AG10803 (cell line): Measurements from ENCODE around the gene KLC1.

Source experiments
- DNase-seq: peaks from one replicate; pipeline ENCODE4 v3.0.0; 2010; ENCODE audit warnings: low read depth
- H3K4me3 ChIP-seq: 2 replicates; pipeline ENCODE4 v1.5.1; 2011; ENCODE audit warnings: mild to moderate bottlenecking, low read length, control low read depth
- TF ChIP-seq, protein P1 (sequence below): conservative IDR thresholded peaks from 2 replicates; pipeline ENCODE4 v1.5.1; 2011; ENCODE audit warnings: mild to moderate bottlenecking, low read length, control low read depth, inconsistent platforms

The KLC1 gene

DNA sequence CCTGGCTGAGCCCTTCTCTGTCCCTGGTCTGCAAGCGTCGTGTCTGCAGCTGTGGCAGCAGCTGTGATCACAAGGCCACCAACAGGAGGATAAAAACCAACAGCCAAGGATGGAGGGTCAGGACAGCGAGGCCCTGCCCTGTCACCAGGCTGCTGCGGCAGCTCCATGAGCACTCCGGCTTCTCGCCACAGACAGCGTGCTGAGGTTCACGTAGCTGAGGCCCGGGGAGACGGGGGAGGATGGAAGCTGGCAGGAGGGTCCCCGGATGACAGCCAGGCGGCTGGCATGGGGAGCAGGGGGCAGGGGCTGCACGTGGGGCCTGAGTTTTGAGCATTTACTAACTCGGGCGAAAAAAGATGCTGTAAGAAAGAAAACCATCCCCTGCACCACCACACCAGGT is 80.8 kb downstream of the KLC1 start:
- TF ChIP-seq, protein P1, sequence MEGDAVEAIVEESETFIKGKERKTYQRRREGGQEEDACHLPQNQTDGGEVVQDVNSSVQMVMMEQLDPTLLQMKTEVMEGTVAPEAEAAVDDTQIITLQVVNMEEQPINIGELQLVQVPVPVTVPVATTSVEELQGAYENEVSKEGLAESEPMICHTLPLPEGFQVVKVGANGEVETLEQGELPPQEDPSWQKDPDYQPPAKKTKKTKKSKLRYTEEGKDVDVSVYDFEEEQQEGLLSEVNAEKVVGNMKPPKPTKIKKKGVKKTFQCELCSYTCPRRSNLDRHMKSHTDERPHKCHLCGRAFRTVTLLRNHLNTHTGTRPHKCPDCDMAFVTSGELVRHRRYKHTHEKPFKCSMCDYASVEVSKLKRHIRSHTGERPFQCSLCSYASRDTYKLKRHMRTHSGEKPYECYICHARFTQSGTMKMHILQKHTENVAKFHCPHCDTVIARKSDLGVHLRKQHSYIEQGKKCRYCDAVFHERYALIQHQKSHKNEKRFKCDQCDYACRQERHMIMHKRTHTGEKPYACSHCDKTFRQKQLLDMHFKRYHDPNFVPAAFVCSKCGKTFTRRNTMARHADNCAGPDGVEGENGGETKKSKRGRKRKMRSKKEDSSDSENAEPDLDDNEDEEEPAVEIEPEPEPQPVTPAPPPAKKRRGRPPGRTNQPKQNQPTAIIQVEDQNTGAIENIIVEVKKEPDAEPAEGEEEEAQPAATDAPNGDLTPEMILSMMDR, result no peak
- H3K4me3 ChIP-seq, result no peak overlapping the region
- DNase-seq, result no peak

DNA sequence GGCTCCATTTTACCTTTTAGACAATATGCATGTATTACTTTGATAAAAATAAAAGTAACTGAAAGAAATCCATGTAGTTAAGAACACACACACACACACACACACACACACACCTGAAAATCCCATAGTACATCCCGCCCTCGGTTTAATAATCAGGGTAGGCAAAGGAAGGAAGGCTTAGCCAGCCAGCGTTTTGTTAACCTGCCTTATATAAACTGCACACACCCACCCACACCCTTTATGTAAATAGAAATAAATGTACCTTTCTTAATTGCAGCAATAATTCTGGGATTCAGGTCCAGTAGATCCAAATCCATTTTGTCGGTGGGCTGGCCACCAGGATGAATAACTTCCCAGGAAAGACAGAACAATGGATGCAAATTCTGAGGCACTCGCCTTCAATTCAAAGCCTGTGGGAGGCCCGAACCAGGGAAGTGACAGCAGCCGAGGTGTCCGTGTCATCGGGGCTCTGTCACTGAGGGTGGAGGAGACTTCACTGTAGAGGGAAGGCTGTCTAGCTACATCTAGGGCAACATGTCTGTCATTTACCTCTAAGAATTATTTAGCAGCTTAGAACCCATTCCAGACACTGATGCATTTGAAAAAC is 81.9 kb downstream of the KLC1 start:
- no peak for DNase-seq
- no peak overlapping the region for H3K4me3 ChIP-seq
- TF ChIP-seq, protein P1, result no peak

DNA sequence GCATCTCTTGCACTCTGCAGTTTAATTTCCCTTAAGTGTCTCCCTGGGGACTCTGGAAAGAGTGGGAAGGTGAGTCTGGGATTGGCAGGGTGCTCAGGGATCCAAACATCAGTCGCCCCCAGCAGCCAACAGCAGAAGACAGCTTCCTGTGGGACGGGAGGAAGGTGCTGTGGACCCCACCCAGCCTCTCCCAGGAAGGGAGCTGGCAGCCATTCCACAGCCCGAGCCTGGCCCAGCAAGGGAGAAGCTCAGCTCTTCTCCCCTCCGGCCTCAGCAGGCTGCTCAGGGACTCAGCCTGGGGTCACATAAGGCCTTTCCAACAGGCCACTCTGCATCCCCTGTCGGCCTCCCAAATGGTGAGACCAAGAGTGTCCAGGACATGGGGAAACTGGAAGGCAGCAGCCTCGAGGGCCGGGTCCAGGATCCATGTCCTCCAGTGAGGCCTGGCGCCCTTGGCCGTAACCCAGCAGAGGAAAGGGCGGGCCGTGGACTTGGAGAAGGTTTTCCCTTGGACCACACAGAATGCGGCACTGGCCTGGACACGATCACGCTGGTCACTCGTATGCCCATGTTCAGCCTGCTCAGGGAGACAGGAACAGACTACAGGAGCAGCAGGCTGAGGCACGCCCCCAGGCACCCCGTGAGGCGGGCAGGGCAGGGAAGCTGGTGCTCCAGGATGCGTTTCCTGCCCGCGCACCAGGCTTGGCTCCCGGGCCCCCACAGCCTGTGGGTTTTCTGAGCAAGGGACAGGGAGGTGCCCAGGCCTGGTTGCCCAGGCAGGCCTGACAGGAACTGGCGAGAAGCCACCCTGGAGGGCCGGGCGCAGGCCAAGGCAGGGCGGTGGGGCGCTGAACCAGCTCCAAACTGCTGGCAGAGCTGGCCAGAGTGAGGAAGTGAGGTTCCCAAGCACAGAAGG is 82.8 kb downstream of the KLC1 start:
- TF ChIP-seq, protein P1, result no peak
- H3K4me3 ChIP-seq, result no peak overlapping the region
- peak; percentile 18 for DNase-seq

DNA sequence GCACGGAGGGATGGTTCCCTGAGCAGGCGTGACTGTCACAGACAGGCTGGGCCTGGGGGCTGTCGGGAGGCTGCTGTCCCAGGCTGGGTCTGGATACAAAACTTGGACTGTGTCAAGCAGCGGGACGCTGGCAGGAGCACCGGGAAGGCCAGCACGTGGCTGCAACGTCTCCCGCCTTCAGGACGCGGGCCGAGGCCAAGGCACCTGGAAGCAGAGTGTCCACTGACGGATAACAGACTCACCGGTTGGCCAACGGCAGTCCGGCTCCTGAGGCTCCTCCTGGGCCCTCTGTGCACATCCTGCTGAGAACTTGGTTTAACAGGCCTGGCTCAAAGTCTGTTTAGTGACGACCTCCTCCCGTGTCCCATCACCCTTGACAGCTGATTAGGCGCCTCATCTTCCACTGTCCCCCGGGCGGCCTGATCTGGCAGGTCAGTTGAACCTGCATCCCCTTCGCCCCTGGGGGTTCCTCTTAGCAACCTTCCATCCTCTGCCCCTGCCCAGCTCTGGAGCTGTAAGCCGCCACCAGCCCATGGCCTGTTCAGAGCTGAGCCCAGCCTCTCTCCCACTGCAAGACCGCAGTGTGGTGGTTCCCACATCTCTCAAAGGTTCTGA is 83.7 kb downstream of the KLC1 start:
- no peak for DNase-seq
- TF ChIP-seq, protein P1, result no peak

DNA sequence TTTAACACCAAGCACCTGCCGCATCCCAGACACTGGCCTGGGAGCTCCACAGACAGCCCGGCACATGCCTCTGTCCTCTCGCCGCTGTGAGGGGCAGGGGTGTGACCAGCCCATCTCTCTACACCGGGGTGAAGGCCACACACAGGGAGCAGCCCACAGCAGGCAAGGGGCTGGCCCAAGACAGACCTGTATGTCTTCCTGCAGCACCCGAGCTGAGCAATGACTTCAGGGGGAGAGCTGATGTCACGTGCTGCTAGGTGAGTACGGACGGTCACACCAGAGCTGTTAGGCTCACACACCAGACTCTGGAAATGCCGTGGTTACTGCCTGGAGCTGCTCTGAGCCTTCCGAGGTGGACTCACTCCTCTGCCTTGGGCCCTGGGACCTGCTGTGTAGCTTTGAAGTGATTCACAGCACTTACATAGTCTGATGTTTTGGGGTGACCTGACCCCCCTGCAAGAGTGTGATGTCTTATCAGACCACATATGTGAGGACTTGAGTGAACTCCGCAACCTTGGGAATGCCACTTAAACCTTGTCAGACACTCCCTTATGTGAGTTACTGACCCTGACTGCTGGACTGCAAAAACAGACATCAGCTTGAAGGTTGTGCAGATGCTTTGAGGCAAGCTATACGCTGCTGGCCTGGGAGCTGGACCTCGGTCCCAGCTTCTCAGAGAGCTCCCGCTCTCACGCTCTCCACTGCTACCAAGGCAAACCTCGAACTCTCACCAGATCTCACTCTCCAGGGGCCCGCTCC is 84.5 kb downstream of the KLC1 start:
- TF ChIP-seq, protein P1, result no peak
- DNase-seq, result no peak
- no peak overlapping the region for H3K4me3 ChIP-seq

More for the DNA sequence above, 83.7 kb downstream of the KLC1 start:
- H3K4me3 ChIP-seq, result no peak overlapping the region

DNA sequence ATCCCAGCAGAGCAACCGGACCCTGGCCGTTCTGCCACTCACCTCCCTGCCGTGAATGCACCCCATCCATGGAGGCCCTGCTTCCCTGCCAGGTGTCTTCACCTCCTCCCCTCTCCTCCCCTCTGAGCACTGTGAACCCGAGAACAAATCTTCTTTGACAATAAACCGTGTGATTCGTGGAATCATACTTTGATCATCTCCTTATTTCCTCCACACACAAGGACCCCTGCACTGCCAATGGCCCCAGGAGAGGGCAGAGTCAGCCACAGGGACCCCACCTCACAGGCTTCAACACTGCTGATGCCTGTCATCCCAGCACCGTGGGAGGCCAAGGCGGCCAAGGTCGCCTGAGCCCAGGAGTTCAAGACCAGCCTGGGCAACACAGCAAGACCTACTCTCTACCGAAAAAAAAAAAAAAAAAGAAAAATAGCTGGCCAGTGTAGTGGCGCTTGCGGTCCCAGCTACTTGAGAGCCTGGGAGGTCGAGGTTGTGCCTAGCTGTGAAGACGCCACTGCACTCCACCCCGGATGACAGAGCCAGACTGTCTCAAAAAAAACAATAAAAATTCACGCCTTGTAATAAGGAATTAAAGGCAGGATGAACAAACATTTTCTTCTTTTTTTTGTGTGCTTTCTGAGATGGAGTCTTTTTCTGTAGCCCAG is 85.2 kb downstream of the KLC1 start:
- no peak overlapping the region; the same call in 1 of the 2 replicates for H3K4me3 ChIP-seq
- no peak for DNase-seq
- TF ChIP-seq, protein P1, result no peak
